B cell (primary cell): ENCODE data around the gene PGBD4. TPM values are rescaled to one million over a fixed set of nuclear protein-coding genes. Genes with fewer than 3 reads are reported as not detected.

Source experiments
- ATAC-seq: fragments of 200-7000 bp; cut with Tn5 transposase; one replicate; pipeline ENCODE4 v1.10.0; 2021; ENCODE audit warnings: low read depth, mild to moderate bottlenecking, moderate number of reproducible peaks, moderate library complexity
- CTCF ChIA-PET: fragments of 350-600 bp; sonication (Branson Sonifier 250); formaldehyde crosslinking; loops from one replicate; lab custom pipeline; 2021; ENCODE audit warnings: antibody characterized with exemption, inconsistent platforms; lab: Charles Lee
- POLR2A ChIA-PET: fragments of 350-600 bp; sonication (Branson Sonifier 250); formaldehyde crosslinking; loops from one replicate; lab custom pipeline; 2021; ENCODE audit warnings: antibody characterized with exemption; lab: Charles Lee
- DNase-seq: peaks from one replicate; pipeline ENCODE4 v3.0.0; 2013
- H2AFZ ChIP-seq: 2 replicates; pipeline ENCODE4 v1.6.1; 2012; ENCODE audit warnings: mild to moderate bottlenecking, low read depth, low read length; ENCODE audit not compliant: insufficient read depth, poor library complexity, severe bottlenecking
- H3K27ac ChIP-seq, 2 donors: 1 replicate in 1 of 2; 2 replicates in 1 of 2; pipeline ENCODE4 v1.5.1; 2012 to 2013; ENCODE audit warnings: low read length in 2 of 2, mild to moderate bottlenecking in 2 of 2, moderate library complexity in 1 of 2
- H3K27me3 ChIP-seq, 4 experiments: fragments of 200-600 bp in 1 of 4; sonication (generic) in 1 of 4; replicated peaks in 1 of 4; 1 replicate in 2 of 4; 2 replicates in 2 of 4; pipeline versions ENCODE4 v1.6.1 to v1.7.0; 2013 to 2016; ENCODE audit warnings: low read length in 3 of 4, mild to moderate bottlenecking in 2 of 4, mixed read lengths in 1 of 4, moderate library complexity in 1 of 4; ENCODE audit not compliant: insufficient read depth in 4 of 4, control insufficient read depth in 3 of 4; ENCODE audit errors: control extremely low read depth in 1 of 4
- H3K36me3 ChIP-seq, 2 experiments: replicated peaks in 1 of 2; 1 replicate in 1 of 2; 2 replicates in 1 of 2; pipeline versions ENCODE4 v1.6.1 to v1.7.1; 2013; ENCODE audit warnings: low read length in 1 of 2; ENCODE audit not compliant: insufficient read depth in 2 of 2, control insufficient read depth in 1 of 2; ENCODE audit errors: control extremely low read depth in 1 of 2, extremely low read depth in 1 of 2
- H3K4me1 ChIP-seq, 2 donors: fragments of 200-600 bp in 1 of 2; sonication (generic) in 1 of 2; 1 replicate in 1 of 2; 2 replicates in 1 of 2; pipeline versions ENCODE4 v1.5.1 to v1.6.1; 2013 to 2017; ENCODE audit warnings: low read length in 2 of 2; ENCODE audit not compliant: control insufficient read depth in 2 of 2, insufficient read depth in 2 of 2
- H3K4me2 ChIP-seq: replicated peaks from 2 replicates; pipeline ENCODE3; 2012; ENCODE audit warnings: mild to moderate bottlenecking, low read depth, low read length; ENCODE audit not compliant: poor library complexity, severe bottlenecking
- H3K4me3 ChIP-seq, 5 experiments: fragments of 200-600 bp in 1 of 5; sonication (generic) in 1 of 5; 1 replicate in 3 of 5; 2 replicates in 2 of 5; pipeline versions ENCODE4 v1.5.1 to v1.7.0; 2011 to 2016; ENCODE audit warnings: low read length in 4 of 5, mild to moderate bottlenecking in 4 of 5, low read depth in 2 of 5, control low read depth in 1 of 5, moderate library complexity in 1 of 5; ENCODE audit not compliant: insufficient read depth in 1 of 5; ENCODE audit errors: control extremely low read depth in 1 of 5, extremely low read depth in 1 of 5
- H3K79me2 ChIP-seq: fragments of 200-600 bp; sonication (generic); one replicate; pipeline ENCODE4 v1.6.0; 2016; ENCODE audit warnings: low read length; ENCODE audit not compliant: control insufficient read depth, insufficient read depth
- H3K9ac ChIP-seq: fragments of 200-600 bp; sonication (generic); 2 replicates; pipeline ENCODE4 v1.6.1; 2017; ENCODE audit warnings: mild to moderate bottlenecking, low read length, moderate library complexity
- H3K9me3 ChIP-seq, 3 donors: one replicate each; pipeline versions ENCODE4 v1.6.1 to v1.7.1; 2013; ENCODE audit warnings: low read length in 2 of 3; ENCODE audit not compliant: control insufficient read depth in 2 of 3, insufficient read depth in 1 of 3; ENCODE audit errors: control extremely low read depth in 1 of 3
- H4K20me1 ChIP-seq: 2 replicates; pipeline ENCODE4 v1.6.0; 2012; ENCODE audit warnings: mild to moderate bottlenecking, low read length; ENCODE audit not compliant: insufficient read depth, control insufficient read depth, poor library complexity, severe bottlenecking
- H3K27ac Mint-ChIP-seq: one replicate; pipeline ENCODE4 v1.8.0; 2021; ENCODE audit warnings: mixed read lengths
- H3K27me3 Mint-ChIP-seq: one replicate; pipeline ENCODE4 v1.8.0; 2021; ENCODE audit warnings: mixed read lengths
- H3K4me1 Mint-ChIP-seq: one replicate; pipeline ENCODE4 v1.8.0; 2021; ENCODE audit warnings: mixed read lengths
- H3K4me3 Mint-ChIP-seq: one replicate; pipeline ENCODE4 v1.8.0; 2021; ENCODE audit warnings: mixed read lengths
- H3K9me3 Mint-ChIP-seq: one replicate; pipeline ENCODE4 v1.8.0; 2022; ENCODE audit warnings: mixed read lengths; ENCODE audit not compliant: insufficient read depth
- EZH2 ChIP-seq: IDR thresholded peaks from 2 replicates; pipeline ENCODE4 v1.6.1; 2012; ENCODE audit warnings: borderline replicate concordance, low read depth, mild to moderate bottlenecking, moderate library complexity, low read length; ENCODE audit not compliant: insufficient read depth, poor library complexity, severe bottlenecking
- WGBS: methylation state at CpG from one replicate; pipeline ENCODE4 v1.1.5; 2013; ENCODE audit warnings: missing lambda C conversion rate; ENCODE audit not compliant: insufficient coverage; 5-methylcytosine and 5-hydroxymethylcytosine counted together
- intact Hi-C: fragments of 100-400 bp; cut with micrococcal nuclease; formaldehyde crosslinking; loops from one replicate; pipeline ENCODE4 v1.10.0; 2022
- polyA plus RNA-seq: library from polyadenylated mRNA; depleted of rRNA; stranded (reverse); fragments of >200 nt; gene quantifications from 2 replicates; pipeline ENCODE4 v1.2.3, GENCODE V29; 2012
- total RNA-seq, 2 donors: library from RNA; stranded (reverse); fragments of 120-200 nt in 1 of 2; gene quantifications; 1 replicate in 1 of 2; 2 replicates in 1 of 2; pipeline versions ENCODE4 v1.2.3 to v1.2.4, GENCODE V29; 2013 to 2022
- TF ChIP-seq, protein P1 (sequence below): fragments of 200-600 bp; IDR thresholded peaks from one replicate; pipeline ENCODE4 v1.8.0; 2022; ENCODE audit warnings: antibody characterized with exemption, mild to moderate bottlenecking

PGBD4 gene
- total and polyA plus RNA-seq, 2 donors (not counting 1 experiment from before 2014, with no cell fraction given): 2.5 to 5.2 TPM

DNA sequence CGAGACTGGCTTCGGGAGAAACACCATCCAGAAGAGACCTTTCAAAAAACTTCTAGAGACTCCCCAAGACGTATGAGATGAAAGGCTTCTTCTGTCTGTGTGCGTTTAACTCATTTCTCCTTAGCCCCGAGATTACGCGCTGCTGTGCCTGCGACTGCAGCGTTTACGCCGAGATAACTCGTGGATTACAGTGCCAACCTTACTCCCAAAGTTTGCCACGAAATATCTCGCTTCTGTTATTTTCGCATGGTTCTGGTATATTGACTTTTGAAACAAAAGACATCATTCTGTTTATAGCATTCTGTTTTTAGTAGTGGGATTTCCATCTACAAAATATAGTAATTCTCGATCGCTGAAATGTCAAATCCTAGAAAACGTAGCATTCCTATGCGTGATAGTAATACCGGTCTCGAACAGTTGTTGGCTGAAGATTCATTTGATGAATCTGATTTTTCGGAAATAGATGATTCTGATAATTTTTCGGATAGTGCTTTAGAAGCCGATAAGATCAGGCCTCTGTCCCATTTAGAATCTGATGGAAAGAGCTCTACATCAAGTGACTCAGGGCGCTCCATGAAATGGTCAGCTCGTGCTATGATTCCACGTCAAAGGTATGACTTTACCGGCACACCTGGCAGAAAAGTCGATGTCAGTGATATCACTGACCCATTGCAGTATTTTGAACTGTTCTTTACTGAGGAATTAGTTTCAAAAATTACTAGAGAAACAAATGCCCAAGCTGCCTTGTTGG lies 467 bp downstream of the PGBD4 start:
- H3K27me3 Mint-ChIP-seq: no peaks in the 10 kb centered on the region
- POLR2A ChIA-PET: interaction anchor here (0.9 to 1.1 kb wide), 3 partner anchors 63 to 216 kb away, joined by 3 to 4 read pairs (median 4); partner anchors contain the start of genes AVEN and EMC4
- peak overlapping the region; percentile 98 for H3K4me3 Mint-ChIP-seq
- Histone ChIP-seq H3K79me2 (peaks cover 66% of the 10 kb centered on the region), H3K36me3 (peaks cover 0 to 3% of the 10 kb centered on the region in 2 experiments), H2AFZ (peak overlapping the region; percentile 93), H3K4me2 (peak overlapping the region; percentile 88), H3K9me3 (no peaks in the 10 kb centered on the region), H4K20me1 (no peaks in the 10 kb centered on the region), H3K27ac (peak overlapping the region; percentile 92 to 98), H3K9ac (peak overlapping the region; percentile 94), H3K27me3 (no peaks in the 10 kb centered on the region), H3K4me3 (peak overlapping the region; percentile 80 to 99 (median 82)), H3K4me1 (peaks cover 18 to 19% of the 10 kb centered on the region in 2 donors)
- peak overlapping the region; percentile 99 for H3K27ac Mint-ChIP-seq
- TF ChIP-seq, protein P1, sequence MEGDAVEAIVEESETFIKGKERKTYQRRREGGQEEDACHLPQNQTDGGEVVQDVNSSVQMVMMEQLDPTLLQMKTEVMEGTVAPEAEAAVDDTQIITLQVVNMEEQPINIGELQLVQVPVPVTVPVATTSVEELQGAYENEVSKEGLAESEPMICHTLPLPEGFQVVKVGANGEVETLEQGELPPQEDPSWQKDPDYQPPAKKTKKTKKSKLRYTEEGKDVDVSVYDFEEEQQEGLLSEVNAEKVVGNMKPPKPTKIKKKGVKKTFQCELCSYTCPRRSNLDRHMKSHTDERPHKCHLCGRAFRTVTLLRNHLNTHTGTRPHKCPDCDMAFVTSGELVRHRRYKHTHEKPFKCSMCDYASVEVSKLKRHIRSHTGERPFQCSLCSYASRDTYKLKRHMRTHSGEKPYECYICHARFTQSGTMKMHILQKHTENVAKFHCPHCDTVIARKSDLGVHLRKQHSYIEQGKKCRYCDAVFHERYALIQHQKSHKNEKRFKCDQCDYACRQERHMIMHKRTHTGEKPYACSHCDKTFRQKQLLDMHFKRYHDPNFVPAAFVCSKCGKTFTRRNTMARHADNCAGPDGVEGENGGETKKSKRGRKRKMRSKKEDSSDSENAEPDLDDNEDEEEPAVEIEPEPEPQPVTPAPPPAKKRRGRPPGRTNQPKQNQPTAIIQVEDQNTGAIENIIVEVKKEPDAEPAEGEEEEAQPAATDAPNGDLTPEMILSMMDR: no peak
- no peak for TF ChIP-seq EZH2
- H3K9me3 Mint-ChIP-seq: no peaks in the 10 kb centered on the region
- CTCF ChIA-PET: interaction anchor here (1.0 to 2.8 kb wide), 3 partner anchors 40 to 141 kb away, joined by 3 to 17 read pairs (median 4); partner anchors contain the start of gene KATNBL1
- 43% methylated on average over 20 of the region's 29 CpGs for WGBS
- intact Hi-C loops: loop anchor here (1.0 kb wide), 5 partner anchors 40 to 265 kb away; partner anchors contain the start of genes KATNBL1 and LPCAT4
- H3K4me1 Mint-ChIP-seq: peaks cover 41% of the 10 kb centered on the region
- ATAC-seq (peak; percentile 16), DNase-seq (no peak)

DNA sequence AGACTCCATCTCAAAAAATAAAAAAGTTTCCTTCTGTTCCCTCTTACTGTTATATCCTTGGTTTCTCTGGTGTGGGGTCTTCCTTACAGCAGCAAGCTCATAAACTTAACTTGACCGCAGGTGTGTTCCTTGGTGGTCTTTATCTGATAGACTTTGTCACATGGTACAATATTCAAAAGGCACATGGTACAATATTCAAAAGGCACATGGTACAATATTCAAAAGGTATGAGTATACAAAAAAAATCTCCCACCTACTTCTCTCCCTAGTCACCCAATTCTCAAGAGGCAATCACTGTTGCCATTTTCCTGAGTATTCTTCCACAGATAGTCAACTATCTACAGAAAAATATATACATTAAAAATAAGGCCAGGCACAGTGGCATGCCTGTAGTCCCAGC lies 4.5 kb downstream of the PGBD4 start:
- ATAC-seq (no peak), DNase-seq (no peak)
- Histone ChIP-seq H3K9ac (no peak overlapping the region), H3K9me3 (no peaks in the 10 kb centered on the region), H3K4me2 (no peak overlapping the region), H4K20me1 (no peaks in the 10 kb centered on the region), H3K36me3 (no peaks in the 10 kb centered on the region), H3K4me3 (no peak overlapping the region), H3K4me1 (peaks cover 8 to 9% of the 10 kb centered on the region in 2 donors), H3K27ac (no peak overlapping the region), H3K27me3 (no peaks in the 10 kb centered on the region), H2AFZ (no peak overlapping the region), H3K79me2 (peaks cover 26% of the 10 kb centered on the region)
- Mint-ChIP-seq H3K27ac (no peak overlapping the region), H3K9me3 (no peaks in the 10 kb centered on the region), H3K4me1 (peaks cover 22% of the 10 kb centered on the region), H3K4me3 (no peak overlapping the region), H3K27me3 (no peaks in the 10 kb centered on the region)
- intact Hi-C loops: no loop called here
- CTCF ChIA-PET: interaction anchor here (0.6 kb wide), 1 partner anchor 29 kb away, joined by 3 read pairs; no protein-coding TSS in a partner anchor
- TF ChIP-seq, protein P1: no peak
- no peak for TF ChIP-seq EZH2
- WGBS: no CpG with 5 or more reads among the region's 1 CpG
- POLR2A ChIA-PET: no interaction called here
